ENCODE results near the gene SETDB2. TPM values are rescaled to one million over a fixed set of nuclear protein-coding genes. Genes with fewer than 3 reads are reported as not detected.

The SETDB2 gene
- total and polyA plus RNA-seq, 10 of the 15 experiments (the other 5 are each of a cell fraction or from before 2014, with no cell fraction given): 1.2 to 10.0 (median 7.4) TPM

- no peak for ATAC-seq
- no peak overlapping the region for H3K4me2 ChIP-seq (ENCODE audit: control insufficient read depth, insufficient read depth)
- ChIA-PET CTCF (no interaction called here), POLR2A (no interaction called here), RAD21 (ENCODE audit: unreplicated experiment) (no interaction called here), SMC1A (ENCODE audit: uncharacterized antibody, unreplicated experiment) (no interaction called here)
- H3K9ac ChIP-seq (ENCODE audit: control insufficient read depth, insufficient read depth, low read length): no peak overlapping the region
- no peaks in the 10 kb centered on the region for H3K36me3 ChIP-seq (ENCODE audit: control insufficient read depth in 2 of 2, insufficient read depth in 2 of 2, low read length in 1 of 2)
- DNase-seq (ENCODE audit: low read depth, low spot score): no peak
- intact Hi-C loops (cut with micrococcal nuclease; ENCODE audit: unreplicated experiment) (no loop called here), in situ Hi-C loops (cut with MboI) (no loop called here)
- no peak for FAIRE-seq
- no peak for TF ChIP-seq PRDM15 (CRISPR knock-in tag; IDR thresholded peaks at IDR 0.05)
- no peak for TF ChIP-seq TBL1XR1 (IDR thresholded peaks at IDR 0.05; ENCODE audit: low read depth, low read length)
- TF ChIP-seq GATAD2B (conservative IDR thresholded peaks at IDR 0.05; ENCODE audit: low read depth): no peak
- no peak for TF ChIP-seq BRCA1 (IDR thresholded peaks at IDR 0.05; ENCODE audit: low read depth, low read length)
- no peak for TF ChIP-seq ZBTB11 (CRISPR knock-in tag; IDR thresholded peaks at IDR 0.05)
- no peak for TF ChIP-seq RB1 (IDR thresholded peaks at IDR 0.05; ENCODE audit: borderline replicate concordance)
- TF ChIP-seq ZBTB4 (CRISPR knock-in tag; IDR thresholded peaks at IDR 0.05): no peak
- TF ChIP-seq BHLHE40 (IDR thresholded peaks at IDR 0.05; ENCODE audit: borderline replicate concordance in 1 of 2, low read depth in 2 of 2, low read length in 1 of 2): no peak
- no peak overlapping the region for H3K4me3 ChIP-seq
- no peak overlapping the region for H3K27ac ChIP-seq (ENCODE audit: control insufficient read depth, insufficient read depth)
- no peaks in the 10 kb centered on the region for H3K9me3 ChIP-seq (replicated peaks; ENCODE audit: control insufficient read depth, insufficient read depth, low read length)
- no peaks in the 10 kb centered on the region for H3K27me3 ChIP-seq (replicated peaks in 1 of 2; ENCODE audit: control insufficient read depth in 2 of 2, insufficient read depth in 2 of 2, low read length in 1 of 2)
- H3K4me1 ChIP-seq (ENCODE audit: control insufficient read depth, insufficient read depth, low read length): no peaks in the 10 kb centered on the region
- H4K20me1 ChIP-seq (ENCODE audit: control insufficient read depth, insufficient read depth): no peaks in the 10 kb centered on the region
- no TSS peak for BruUV-seq (replicated peaks)
- WGBS (ENCODE audit: insufficient coverage, insufficient replicate concordance, low lambda C conversion rate, missing lambda C conversion rate): 0% methylated on average over 1 of the region's 1 CpG
- H3K79me2 ChIP-seq (ENCODE audit: control insufficient read depth, insufficient read depth, low read length): no peaks in the 10 kb centered on the region
- H2AFZ ChIP-seq (ENCODE audit: control insufficient read depth, low read depth, low read length): no peak overlapping the region
These were observed 48.6 kb upstream of the SETDB2 start for GRCh38 chr13:49395451-49395865.

Measured in GM12878 (cell line).